Endothelial cell of umbilical vein (primary cell): Measurements from ENCODE around the gene NANP. TPM values are rescaled to one million over a fixed set of nuclear protein-coding genes. Genes with fewer than 3 reads are reported as not detected.

ENCODE experiments used
- BruUV-seq: library from RNA; stranded (reverse); fragments of 400-500 nt; replicated peaks from 2 replicates; lab custom pipeline; 2021; lab: Mats Ljungman, UMichigan
- CTCF ChIA-PET: fragments of 300-600, 350-600 bp; sonication (Branson Sonifier 250); formaldehyde crosslinking; loops from one replicate; lab custom pipeline; 2021; ENCODE audit warnings: antibody characterized with exemption, inconsistent platforms; lab: Charles Lee
- POLR2A ChIA-PET: fragments of 300-600, 350-600 bp; sonication (Branson Sonifier 250); formaldehyde crosslinking; loops from one replicate; lab custom pipeline; 2021; ENCODE audit warnings: antibody characterized with exemption, inconsistent platforms; lab: Charles Lee
- DNase-seq: peaks from one replicate; pipeline ENCODE4 v3.0.0-alpha.2; 2011; ENCODE audit warnings: low read depth, low spot score
- FAIRE-seq: peaks from 2 replicates; lab custom pipeline; 2011; peaks lifted over from hg19 to GRCh38; lab: Jason Lieb, UNC
- H2AFZ ChIP-seq: 2 replicates; pipeline ENCODE4 v1.6.0; 2012; ENCODE audit warnings: low read depth, low read length, control low read depth, inconsistent platforms
- H3K27ac ChIP-seq: 2 replicates; pipeline ENCODE4 v1.5.1; 2011; ENCODE audit warnings: low read depth, mild to moderate bottlenecking, control low read depth, low read length, moderate library complexity; ENCODE audit not compliant: insufficient read depth
- H3K27me3 ChIP-seq, 2 experiments: 2 replicates each; pipeline versions ENCODE4 v1.6.0 to v1.6.1; 2011; ENCODE audit warnings: low read length in 2 of 2, mixed read lengths in 1 of 2; ENCODE audit not compliant: control insufficient read depth in 2 of 2, insufficient read depth in 2 of 2
- H3K36me3 ChIP-seq, 2 experiments: 2 replicates in 1 of 2; 3 replicates in 1 of 2; pipeline ENCODE4 v1.5.1; 2011; ENCODE audit warnings: low read length in 2 of 2, mild to moderate bottlenecking in 1 of 2, moderate library complexity in 1 of 2; ENCODE audit not compliant: control insufficient read depth in 2 of 2, insufficient read depth in 2 of 2; ENCODE audit errors: extremely low read depth in 1 of 2
- H3K4me1 ChIP-seq: 3 replicates; pipeline ENCODE4 v1.5.1; 2011; ENCODE audit warnings: mild to moderate bottlenecking, low read length; ENCODE audit not compliant: control insufficient read depth, insufficient read depth; ENCODE audit errors: extremely low read depth
- H3K4me2 ChIP-seq: 2 replicates; pipeline ENCODE4 v1.6.1; 2011; ENCODE audit warnings: low read length, control low read depth, mixed read lengths; ENCODE audit not compliant: insufficient read depth
- H3K4me3 ChIP-seq, 3 experiments: fragments of 200-600 bp in 1 of 3; sonication (generic), shearing (Covaris generic) in 1 of 3; replicated peaks in 1 of 3; 2 replicates each; pipeline ENCODE4 v1.5.1; 2011 to 2016; ENCODE audit warnings: control low read depth in 3 of 3, low read length in 3 of 3, mild to moderate bottlenecking in 2 of 3, inconsistent platforms in 1 of 3, low read depth in 1 of 3, moderate library complexity in 1 of 3; ENCODE audit not compliant: insufficient read depth in 1 of 3
- H3K79me2 ChIP-seq: 2 replicates; pipeline ENCODE4 v1.6.0; 2012; ENCODE audit warnings: low read length, inconsistent platforms; ENCODE audit not compliant: control insufficient read depth, insufficient read depth
- H3K9ac ChIP-seq: replicated peaks from 2 replicates; pipeline ENCODE3; 2011; ENCODE audit warnings: low read length, control low read depth; ENCODE audit not compliant: insufficient read depth; ENCODE audit errors: extremely low read depth
- H3K9me1 ChIP-seq: replicated peaks from 3 replicates; pipeline ENCODE4 v1.6.0; 2011; ENCODE audit warnings: mild to moderate bottlenecking, low read length; ENCODE audit not compliant: control insufficient read depth, insufficient read depth; ENCODE audit errors: extremely low read depth
- H3K9me3 ChIP-seq: replicated peaks from 2 replicates; pipeline ENCODE4 v1.5.1; 2012; ENCODE audit warnings: low read length, inconsistent platforms; ENCODE audit not compliant: control insufficient read depth, insufficient read depth
- H4K20me1 ChIP-seq: replicated peaks from 2 replicates; pipeline ENCODE3; 2011; ENCODE audit warnings: mild to moderate bottlenecking, low read length; ENCODE audit not compliant: control insufficient read depth, insufficient read depth; ENCODE audit errors: extremely low read depth
- CTCF ChIP-seq, 2 donors: IDR thresholded peaks; 1 replicate in 1 of 2; 2 replicates in 1 of 2; pipeline ENCODE4 v1.5.1; 2011; ENCODE audit warnings: low read length in 2 of 2, mild to moderate bottlenecking in 2 of 2, moderate library complexity in 2 of 2, control low read depth in 1 of 2, inconsistent platforms in 1 of 2, low read depth in 1 of 2; ENCODE audit not compliant: insufficient read depth in 1 of 2; ENCODE audit errors: extremely low read depth in 1 of 2
- EZH2 ChIP-seq: IDR thresholded peaks from 2 replicates; pipeline ENCODE4 v1.6.1; 2012; ENCODE audit warnings: borderline replicate concordance, low read depth, mild to moderate bottlenecking, moderate library complexity, low read length, inconsistent platforms; ENCODE audit not compliant: severe bottlenecking
- FOS ChIP-seq: IDR thresholded peaks from 2 replicates; pipeline ENCODE4 v1.6.1; 2011; ENCODE audit warnings: mild to moderate bottlenecking, low read length, moderate library complexity, borderline replicate concordance; ENCODE audit not compliant: insufficient read depth
- GATA2 ChIP-seq: IDR thresholded peaks from 2 replicates; pipeline ENCODE4 v1.7.0; 2011; ENCODE audit warnings: low read depth, mild to moderate bottlenecking, moderate library complexity, mixed read lengths, low read length; ENCODE audit not compliant: insufficient read length, insufficient read depth
- JUN ChIP-seq: IDR thresholded peaks from 2 replicates; pipeline ENCODE4 v1.6.1; 2011; ENCODE audit warnings: borderline replicate concordance, low read depth; ENCODE audit not compliant: insufficient read length, insufficient read depth
- MAX ChIP-seq: IDR thresholded peaks from 2 replicates; pipeline ENCODE4 v1.6.1; 2011; ENCODE audit not compliant: insufficient read depth, insufficient read length
- MYC ChIP-seq: IDR thresholded peaks from one replicate; pipeline ENCODE4 v1.6.1; 2011; ENCODE audit warnings: mild to moderate bottlenecking, low read depth, low read length
- POLR2A ChIP-seq: IDR thresholded peaks from 2 replicates; pipeline ENCODE4 v1.6.1; 2012; ENCODE audit warnings: low read depth, mild to moderate bottlenecking, control low read depth, low read length
- POLR2AphosphoS5 ChIP-seq: IDR thresholded peaks from 2 replicates; pipeline ENCODE4 v1.6.1; 2012; ENCODE audit warnings: low read depth, mild to moderate bottlenecking, control low read depth, low read length, moderate library complexity; ENCODE audit not compliant: insufficient read depth
- dilution Hi-C: fragments of 300-500 bp; cut with MboI; formaldehyde crosslinking; loops from one replicate; pipeline ENCODE4 v1.15.0; 2019; ENCODE audit warnings: low sequenced_read_pairs; ENCODE audit not compliant: extremely low pct_ligation_motif_present
- intact Hi-C: fragments of 100-400 bp; cut with micrococcal nuclease; formaldehyde crosslinking; loops from one replicate; pipeline ENCODE4 v1.10.0; 2022
- polyA plus RNA-seq, 4 experiments: library from polyadenylated mRNA; depleted of rRNA in 3 of 4; stranded (reverse) in 3 of 4; unstranded in 1 of 4; fragments of >200 nt; gene quantifications; 2 replicates each; pipeline versions ENCODE4 v1.2.1 to v1.2.3, GENCODE V29; 2011 to 2012; ENCODE audit warnings: missing spikeins in 1 of 4
- total RNA-seq: library from RNA; stranded (reverse); gene quantifications from 2 replicates; pipeline ENCODE4 v1.2.3, GENCODE V29; 2021

NANP gene
- total and polyA plus RNA-seq, 2 donors (not counting 3 experiments of a cell fraction or from before 2014, with no cell fraction given) = 4.2 to 7.5 TPM

GRCh38 chr20:25573288-25574251 is 50.2 kb downstream of the NANP start:
- CTCF ChIA-PET = interaction anchor here (1.0 to 1.5 kb wide), 3 partner anchors 19 to 175 kb away, joined by 4 to 7 read pairs (median 4); no protein-coding TSS in a partner anchor
- TF ChIP-seq MAX = no peak
- TF ChIP-seq POLR2A = no peak
- TF ChIP-seq CTCF (IDR thresholded peaks at IDR 0.05; ENCODE audit: extremely low read depth in 1 of 2, insufficient read depth in 1 of 2, low read depth in 1 of 2, low read length in 2 of 2) = no peak
- TF ChIP-seq POLR2AphosphoS5 = no peak
- TF ChIP-seq GATA2 = no peak
- no peak for TF ChIP-seq EZH2
- no peak for TF ChIP-seq FOS
- TF ChIP-seq MYC = no peak
- TF ChIP-seq JUN = no peak
- peak; percentile 55 for DNase-seq
- Histone ChIP-seq H3K4me3 (no peak overlapping the region), H3K9ac (no peak overlapping the region), H2AFZ (no peak overlapping the region), H3K79me2 (peaks cover 10% of the 10 kb centered on the region), H3K4me2 (no peak overlapping the region), H4K20me1 (no peaks in the 10 kb centered on the region), H3K27me3 (no peaks in the 10 kb centered on the region), H3K9me1 (no peaks in the 10 kb centered on the region), H3K9me3 (no peaks in the 10 kb centered on the region), H3K4me1 (peaks cover 11% of the 10 kb centered on the region), H3K36me3 (peaks cover 0 to 5% of the 10 kb centered on the region in 2 experiments), H3K27ac (no peak overlapping the region)
- intact Hi-C loops (loop anchor here (5.0 kb wide), 1 partner anchor 86 kb away; no protein-coding TSS in a partner anchor), dilution Hi-C loops (no loop called here)
- POLR2A ChIA-PET = interaction anchor here (0.6 kb wide), 2 partner anchors 10 to 175 kb away, joined by 3 to 4 read pairs; no protein-coding TSS in a partner anchor
- no TSS peak for BruUV-seq
- no peak for FAIRE-seq
